PFSK-1 (cell line): ENCODE data around the gene CPT2.

Experiments
- FOXP2 ChIP-seq: optimal IDR thresholded peaks from 2 replicates; pipeline ENCODE3; 2011; ENCODE audit warnings: borderline replicate concordance, control low read depth, inconsistent platforms; ENCODE audit not compliant: insufficient read depth; ENCODE audit errors: extremely low read length, extremely low read depth
- POLR2AphosphoS5 ChIP-seq: IDR thresholded peaks from 2 replicates; pipeline ENCODE4 v1.6.1; 2012; ENCODE audit warnings: low read depth, mild to moderate bottlenecking, control low read depth, low read length, moderate library complexity
- SIN3A ChIP-seq: IDR thresholded peaks from 2 replicates; pipeline ENCODE4 v1.6.1; 2012; ENCODE audit warnings: mild to moderate bottlenecking, low read length, moderate library complexity, borderline replicate concordance; ENCODE audit not compliant: insufficient read depth
- TAF1 ChIP-seq: IDR thresholded peaks from 2 replicates; pipeline ENCODE4 v1.6.1; 2012; ENCODE audit warnings: low read length, control low read depth, borderline replicate concordance; ENCODE audit not compliant: insufficient read depth
- TF ChIP-seq, protein P1 (sequence below), 2 experiments: IDR thresholded peaks; 2 replicates each; pipeline versions ENCODE4 v1.6.1 to v1.8.0; 2011 to 2012; ENCODE audit warnings: low read depth in 2 of 2, low read length in 2 of 2, control low read depth in 1 of 2, inconsistent platforms in 1 of 2, mild to moderate bottlenecking in 1 of 2, moderate library complexity in 1 of 2; ENCODE audit not compliant: insufficient read depth in 1 of 2

DNA sequence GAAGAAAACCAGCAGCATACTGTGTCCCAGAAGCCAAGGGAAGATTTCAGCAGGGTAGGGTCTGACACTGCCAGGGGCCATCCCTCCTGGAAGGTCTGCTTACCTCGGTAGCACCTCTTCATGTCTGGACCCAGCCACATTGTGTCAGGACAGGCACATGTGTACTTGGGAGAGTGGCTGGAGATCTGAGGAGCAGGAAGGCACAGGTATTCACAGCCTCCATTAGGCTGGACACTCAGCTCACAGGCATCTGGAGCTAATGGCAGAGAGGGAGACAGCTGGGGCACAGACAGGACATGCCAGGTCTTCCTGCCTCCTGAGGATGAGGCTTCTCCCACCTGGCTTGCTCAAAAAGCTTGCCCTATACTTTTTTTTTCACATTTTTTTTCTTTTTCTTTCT is 61.6 kb downstream of the CPT2 start:
- TF ChIP-seq TAF1: no peak
- TF ChIP-seq POLR2AphosphoS5: no peak
- TF ChIP-seq, protein P1, sequence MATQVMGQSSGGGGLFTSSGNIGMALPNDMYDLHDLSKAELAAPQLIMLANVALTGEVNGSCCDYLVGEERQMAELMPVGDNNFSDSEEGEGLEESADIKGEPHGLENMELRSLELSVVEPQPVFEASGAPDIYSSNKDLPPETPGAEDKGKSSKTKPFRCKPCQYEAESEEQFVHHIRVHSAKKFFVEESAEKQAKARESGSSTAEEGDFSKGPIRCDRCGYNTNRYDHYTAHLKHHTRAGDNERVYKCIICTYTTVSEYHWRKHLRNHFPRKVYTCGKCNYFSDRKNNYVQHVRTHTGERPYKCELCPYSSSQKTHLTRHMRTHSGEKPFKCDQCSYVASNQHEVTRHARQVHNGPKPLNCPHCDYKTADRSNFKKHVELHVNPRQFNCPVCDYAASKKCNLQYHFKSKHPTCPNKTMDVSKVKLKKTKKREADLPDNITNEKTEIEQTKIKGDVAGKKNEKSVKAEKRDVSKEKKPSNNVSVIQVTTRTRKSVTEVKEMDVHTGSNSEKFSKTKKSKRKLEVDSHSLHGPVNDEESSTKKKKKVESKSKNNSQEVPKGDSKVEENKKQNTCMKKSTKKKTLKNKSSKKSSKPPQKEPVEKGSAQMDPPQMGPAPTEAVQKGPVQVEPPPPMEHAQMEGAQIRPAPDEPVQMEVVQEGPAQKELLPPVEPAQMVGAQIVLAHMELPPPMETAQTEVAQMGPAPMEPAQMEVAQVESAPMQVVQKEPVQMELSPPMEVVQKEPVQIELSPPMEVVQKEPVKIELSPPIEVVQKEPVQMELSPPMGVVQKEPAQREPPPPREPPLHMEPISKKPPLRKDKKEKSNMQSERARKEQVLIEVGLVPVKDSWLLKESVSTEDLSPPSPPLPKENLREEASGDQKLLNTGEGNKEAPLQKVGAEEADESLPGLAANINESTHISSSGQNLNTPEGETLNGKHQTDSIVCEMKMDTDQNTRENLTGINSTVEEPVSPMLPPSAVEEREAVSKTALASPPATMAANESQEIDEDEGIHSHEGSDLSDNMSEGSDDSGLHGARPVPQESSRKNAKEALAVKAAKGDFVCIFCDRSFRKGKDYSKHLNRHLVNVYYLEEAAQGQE (IDR thresholded peaks at IDR 0.05; ENCODE audit: insufficient read depth in 1 of 2, low read depth in 2 of 2, low read length in 2 of 2): no peak
- no peak for TF ChIP-seq SIN3A
- no peak for TF ChIP-seq FOXP2
